Bronchus fibroblast of lung (primary cell): ENCODE results near the gene TSPAN5. TPM values are rescaled to one million over a fixed set of nuclear protein-coding genes. Genes with fewer than 3 reads are reported as not detected.

Source experiments
- total RNA-seq: library from RNA; depleted of rRNA; stranded (reverse); fragments of >200 nt; gene quantifications from 2 replicates; pipeline ENCODE4 v1.2.3, GENCODE V29; 2015

Gene TSPAN5
- total RNA-seq: 55.6 and 61.7 TPM in 2 replicates

GRCh38 chr4:98658287-98659105, at the start of gene TSPAN5:
TSPAN5 (minus strand) TSS chr4:98658611.

